IMR-90 (cell line): ENCODE data around the gene TNFRSF9.

ENCODE experiments used
- CHD1 ChIP-seq: IDR thresholded peaks from 2 replicates; pipeline ENCODE4 v1.6.1; 2012; ENCODE audit warnings: low read depth, low read length, improper control_type of control experiment
- CTCF ChIP-seq: conservative IDR thresholded peaks from 2 replicates; pipeline ENCODE4 v1.5.1; 2012; ENCODE audit warnings: mild to moderate bottlenecking, low read depth, low read length, improper control_type of control experiment
- MAFK ChIP-seq: IDR thresholded peaks from 2 replicates; pipeline ENCODE4 v1.6.1; 2012; ENCODE audit warnings: low read depth, low read length, improper control_type of control experiment
- POLR2A ChIP-seq: IDR thresholded peaks from 2 replicates; pipeline ENCODE4 v1.6.1; 2012; ENCODE audit warnings: mild to moderate bottlenecking, low read depth, low read length
- RAD21 ChIP-seq: IDR thresholded peaks from 2 replicates; pipeline ENCODE4 v1.6.1; 2012; ENCODE audit warnings: low read length, improper control_type of control experiment
- RCOR1 ChIP-seq: IDR thresholded peaks from 2 replicates; pipeline ENCODE4 v1.6.1; 2012; ENCODE audit warnings: mild to moderate bottlenecking, low read length, improper control_type of control experiment; ENCODE audit not compliant: insufficient replicate concordance
- SMC3 ChIP-seq: fragments of 150-350 bp; IDR thresholded peaks from 2 replicates; pipeline ENCODE4 v1.6.1; 2016; ENCODE audit warnings: low read depth, mild to moderate bottlenecking, antibody characterized with exemption, low read length, moderate library complexity
- USF2 ChIP-seq: fragments of 150-350 bp; IDR thresholded peaks from 2 replicates; pipeline ENCODE4 v1.6.1; 2017; ENCODE audit warnings: mild to moderate bottlenecking, antibody characterized with exemption, low read length, low read depth

- no peak for TF ChIP-seq CTCF
- TF ChIP-seq POLR2A, result no peak
- no peak for TF ChIP-seq RAD21
- no peak for TF ChIP-seq CHD1
- TF ChIP-seq SMC3, result no peak
- TF ChIP-seq RCOR1, result no peak
- TF ChIP-seq MAFK, result no peak
- TF ChIP-seq USF2, result no peak
Measured at GRCh38 chr1:7964476-7964875, 23.8 kb upstream of the TNFRSF9 start.
